Stimulated activated CD8-positive, alpha-beta memory T cell treated with anti-CD3 and anti-CD28 coated beads, Interleukin-15, amount 100 ng/mL, for 48 hours (primary cell): ENCODE results near the gene TBC1D5.
"Not testable (repeated sequence)": the region's sequence is repeated elsewhere in the genome, so short reads cannot be mapped to it uniquely, and the experiment has no call there.

ENCODE experiments used
- DNase-seq, 2 donors: peaks; one replicate each; pipeline ENCODE4 v3.0.0-alpha.2; 2020; ENCODE audit warnings: low read depth in 2 of 2

TBC1D5 gene, protein sequence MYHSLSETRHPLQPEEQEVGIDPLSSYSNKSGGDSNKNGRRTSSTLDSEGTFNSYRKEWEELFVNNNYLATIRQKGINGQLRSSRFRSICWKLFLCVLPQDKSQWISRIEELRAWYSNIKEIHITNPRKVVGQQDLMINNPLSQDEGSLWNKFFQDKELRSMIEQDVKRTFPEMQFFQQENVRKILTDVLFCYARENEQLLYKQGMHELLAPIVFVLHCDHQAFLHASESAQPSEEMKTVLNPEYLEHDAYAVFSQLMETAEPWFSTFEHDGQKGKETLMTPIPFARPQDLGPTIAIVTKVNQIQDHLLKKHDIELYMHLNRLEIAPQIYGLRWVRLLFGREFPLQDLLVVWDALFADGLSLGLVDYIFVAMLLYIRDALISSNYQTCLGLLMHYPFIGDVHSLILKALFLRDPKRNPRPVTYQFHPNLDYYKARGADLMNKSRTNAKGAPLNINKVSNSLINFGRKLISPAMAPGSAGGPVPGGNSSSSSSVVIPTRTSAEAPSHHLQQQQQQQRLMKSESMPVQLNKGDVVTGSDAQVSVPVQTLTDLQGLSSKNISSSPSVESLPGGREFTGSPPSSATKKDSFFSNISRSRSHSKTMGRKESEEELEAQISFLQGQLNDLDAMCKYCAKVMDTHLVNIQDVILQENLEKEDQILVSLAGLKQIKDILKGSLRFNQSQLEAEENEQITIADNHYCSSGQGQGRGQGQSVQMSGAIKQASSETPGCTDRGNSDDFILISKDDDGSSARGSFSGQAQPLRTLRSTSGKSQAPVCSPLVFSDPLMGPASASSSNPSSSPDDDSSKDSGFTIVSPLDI

GRCh38 chr3:17742102-17742879 lies at the start of gene TBC1D5:
TSS of gene TBC1D5 (minus strand) at chr3:17742631. CDS start at chr3:17508570, 234,061 bp downstream.
- peak; percentile 94 to 95 for DNase-seq

GRCh38 chr3:17783426-17783825 lies 41.0 kb upstream of the TBC1D5 start:
- DNase-seq: no peak

DNA sequence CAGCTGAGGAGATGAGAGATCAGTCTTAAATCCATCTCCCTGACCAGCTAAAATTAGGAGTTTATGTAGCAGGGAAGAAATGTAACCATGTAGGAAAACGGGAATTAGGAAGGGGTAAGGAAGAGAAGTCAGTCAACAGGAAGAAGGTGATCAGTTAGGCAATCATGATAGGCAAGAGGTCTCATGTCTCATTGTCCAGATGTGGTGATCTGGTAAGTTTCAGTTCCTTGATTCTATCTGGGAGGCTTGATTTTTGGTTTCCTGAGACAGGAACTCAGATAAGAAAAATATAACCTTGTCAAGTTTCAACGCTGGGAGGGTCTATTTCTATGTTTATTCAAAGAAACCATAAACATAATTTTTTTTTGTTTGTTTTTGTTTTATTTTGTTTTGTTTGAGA lies 40.3 kb upstream of the TBC1D5 start:
- DNase-seq: no peak

GRCh38 chr3:17780369-17780768 lies 37.9 kb upstream of the TBC1D5 start:
- DNase-seq: not testable (repeated sequence)

GRCh38 chr3:17779304-17780250 lies 37.1 kb upstream of the TBC1D5 start:
- DNase-seq: not testable (repeated sequence)

DNA sequence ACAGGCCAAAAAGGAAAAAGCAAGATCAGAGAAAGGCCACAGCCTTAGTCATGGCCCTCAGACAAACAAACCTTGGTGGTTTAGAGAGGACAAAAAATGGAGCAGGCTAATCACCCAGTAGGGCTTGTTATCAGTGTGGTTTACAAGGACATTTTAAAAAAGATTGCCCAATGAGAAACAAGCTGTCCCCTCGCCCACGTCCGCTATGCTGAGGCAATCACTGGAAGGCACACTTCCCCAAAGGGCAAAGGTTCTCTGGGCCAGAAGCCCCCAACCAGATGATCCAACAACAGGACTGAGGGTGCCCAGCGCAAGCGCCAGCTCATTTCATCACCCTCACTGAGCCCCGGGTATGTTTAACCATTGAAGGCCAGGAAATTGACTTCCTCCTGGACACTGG lies 34.9 kb upstream of the TBC1D5 start:
- DNase-seq: not testable (repeated sequence)

DNA sequence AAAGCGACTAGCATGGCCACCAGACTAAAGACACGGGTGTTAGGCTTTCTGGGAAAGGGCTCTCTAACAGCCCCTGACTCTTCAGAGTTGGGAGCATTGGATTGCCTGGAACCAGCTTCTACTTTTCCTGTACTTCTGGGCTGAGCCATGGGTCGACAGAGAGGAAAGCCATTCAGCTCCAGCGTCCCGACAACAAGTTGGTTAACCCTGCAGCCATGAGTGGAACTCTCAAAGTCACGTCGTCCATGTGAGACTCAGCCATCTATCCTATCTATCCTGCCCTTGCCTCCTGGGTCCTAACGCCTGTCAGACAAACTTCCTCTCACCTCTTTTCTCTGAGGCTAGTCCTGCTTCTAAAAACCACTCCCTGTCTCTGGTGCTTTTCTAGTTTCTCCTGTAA lies 32.6 kb upstream of the TBC1D5 start:
- peak; percentile 5 to 8 for DNase-seq

DNA sequence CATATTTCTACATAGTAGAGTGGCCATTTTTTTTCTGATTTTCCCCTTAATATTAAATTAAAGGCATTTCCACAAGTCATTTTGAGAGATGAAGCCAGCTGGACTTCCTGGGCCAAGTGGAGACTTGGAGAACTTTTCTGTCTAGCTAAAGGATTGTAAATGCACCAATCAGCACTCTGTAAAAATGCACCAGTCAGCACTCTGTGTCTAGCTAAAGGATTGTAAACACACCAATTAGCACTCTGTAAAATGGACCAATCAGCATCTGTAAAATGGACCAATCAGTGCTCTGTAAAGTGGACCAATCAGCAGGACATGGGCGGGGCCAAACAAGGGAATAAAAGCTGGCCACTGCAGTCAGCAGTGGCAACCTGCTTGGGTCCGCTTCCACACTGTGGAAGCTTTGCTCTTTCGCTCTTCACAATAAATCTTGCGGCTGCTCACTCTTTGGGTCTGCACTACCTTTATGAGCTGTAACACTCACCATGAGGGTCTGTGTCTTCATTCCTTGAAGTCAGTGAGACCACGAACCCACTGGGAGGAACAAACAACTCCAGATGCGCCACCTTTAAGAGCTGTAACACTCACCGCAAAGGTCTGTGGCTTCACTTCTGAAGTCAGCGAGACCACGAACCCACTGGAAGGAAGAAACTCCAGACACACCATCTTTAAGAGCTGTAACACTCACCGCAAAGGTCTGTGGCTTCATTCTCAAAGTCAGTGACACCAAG lies 31.9 kb upstream of the TBC1D5 start:
- peak; percentile 44 to 61 for DNase-seq

DNA sequence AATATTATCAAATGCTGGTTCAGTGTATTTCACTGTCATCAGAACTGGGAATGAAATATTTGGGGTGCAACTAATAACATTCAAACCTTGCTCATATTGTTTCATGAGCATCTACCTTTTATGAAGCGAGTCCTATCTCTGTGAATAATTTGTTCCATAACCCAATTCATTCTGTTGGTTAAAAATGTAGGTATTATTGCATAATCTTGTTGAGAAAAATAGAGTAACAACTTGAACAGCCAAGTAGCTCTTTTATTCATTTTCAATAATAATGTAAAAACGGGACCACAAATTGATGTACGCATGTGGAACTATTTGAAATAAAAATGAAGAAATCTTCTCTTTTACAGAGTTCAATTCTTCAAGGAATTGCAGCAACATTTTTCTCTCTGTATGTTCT lies 30.1 kb upstream of the TBC1D5 start:
- no peak for DNase-seq

DNA sequence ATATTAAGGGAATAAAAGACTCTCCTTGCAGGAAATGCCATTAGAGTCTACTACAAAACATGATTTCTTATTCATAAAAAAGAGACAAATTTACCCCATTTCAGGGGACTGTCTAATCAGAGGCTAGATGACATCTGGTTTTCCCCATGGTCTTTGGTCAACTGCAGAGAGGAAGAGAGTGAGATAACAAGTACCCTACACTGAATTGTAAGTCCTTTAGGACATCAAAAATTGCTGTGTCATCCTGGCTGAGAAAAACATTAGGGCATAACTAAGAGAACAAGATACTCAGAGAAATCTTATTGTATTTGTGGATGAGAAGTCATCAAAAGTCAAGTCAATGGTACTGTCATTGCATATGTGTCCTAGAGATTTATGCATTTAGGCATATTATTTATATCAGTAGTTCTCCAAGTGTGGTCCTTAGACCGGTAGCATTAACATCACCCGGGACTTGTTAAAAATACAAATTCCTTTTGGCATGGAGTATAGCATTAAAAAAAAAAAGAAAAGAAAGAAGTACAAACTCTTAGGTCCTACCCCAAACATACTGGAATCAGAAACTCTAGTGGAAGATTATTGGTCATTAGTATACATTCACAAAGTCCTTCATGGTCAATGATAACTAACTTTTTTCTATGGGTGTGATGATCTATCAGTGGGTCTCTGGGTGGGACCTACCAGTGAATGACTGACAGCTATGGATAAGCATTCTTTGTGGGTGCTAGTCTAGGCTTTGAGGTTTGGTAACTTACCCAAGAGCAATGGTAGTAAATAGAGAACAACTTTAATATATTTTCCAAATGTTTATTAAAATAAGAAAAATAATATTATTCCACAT lies 29.0 kb upstream of the TBC1D5 start:
- no peak for DNase-seq

DNA sequence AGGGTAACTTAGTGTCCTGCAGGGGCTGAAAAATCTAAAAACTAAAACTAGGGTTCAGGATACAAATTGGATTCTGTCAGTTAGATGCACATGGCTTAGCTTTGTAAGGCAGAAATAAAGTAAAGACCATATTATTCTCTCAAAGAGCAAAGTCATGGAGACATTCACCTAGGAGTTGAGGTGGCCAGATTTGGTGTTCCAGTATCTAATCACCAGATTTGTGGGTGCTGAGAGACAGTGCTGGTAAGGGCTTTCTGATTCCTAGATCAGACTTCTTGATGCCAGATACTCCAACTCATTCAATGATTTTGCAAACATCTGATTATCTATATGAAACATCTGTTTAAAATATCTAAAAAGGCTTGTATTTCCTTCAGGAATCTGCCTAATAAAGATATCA lies 28.3 kb upstream of the TBC1D5 start:
- no peak for DNase-seq

- DNase-seq: no peak
Measured at GRCh38 chr3:17765819-17766472, 23.5 kb upstream of the TBC1D5 start.

DNA sequence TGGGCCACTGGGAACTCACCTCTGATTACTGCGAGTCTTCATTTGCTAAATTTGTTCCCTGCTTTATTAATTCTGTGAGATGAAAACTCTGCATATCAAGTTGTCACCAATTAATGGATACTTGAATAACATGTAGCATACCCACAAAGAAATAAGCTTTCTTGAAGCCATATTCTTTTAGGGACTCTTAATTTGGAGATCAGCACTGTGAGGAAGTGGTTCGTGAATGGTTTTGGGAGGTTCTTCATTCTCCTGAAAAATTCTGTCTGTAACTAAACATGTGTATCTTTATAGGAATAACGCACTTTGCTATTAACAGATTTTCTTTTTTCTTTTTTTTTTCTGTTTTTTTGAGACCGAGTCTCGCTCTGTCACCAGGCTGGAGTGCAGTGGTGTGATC lies 19.1 kb upstream of the TBC1D5 start:
- no peak for DNase-seq

- no peak for DNase-seq
Measured at GRCh38 chr3:17759901-17760300, 17.5 kb upstream of the TBC1D5 start.

DNA sequence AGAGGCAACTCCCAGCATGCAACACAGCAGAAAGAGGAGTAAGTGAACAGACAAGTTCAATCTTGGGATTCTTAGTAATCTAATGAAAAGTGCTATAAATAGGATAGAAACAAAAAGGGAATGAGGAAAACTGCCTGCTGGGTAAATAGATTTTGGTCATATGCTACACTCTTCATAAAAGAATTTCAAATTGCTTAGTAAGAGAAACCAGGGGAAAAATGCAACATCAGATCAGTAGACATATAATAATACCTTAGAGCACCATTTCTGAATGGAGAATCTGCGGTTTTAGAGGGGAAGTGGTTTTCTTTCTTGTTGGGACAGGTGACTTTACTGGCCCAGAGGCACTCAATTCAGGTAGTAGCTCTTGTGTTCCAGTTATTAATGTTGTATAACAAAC lies 13.4 kb upstream of the TBC1D5 start:
- DNase-seq: no peak

GRCh38 chr3:17753632-17753992 lies 11.2 kb upstream of the TBC1D5 start:
- DNase-seq: no peak

- no peak for DNase-seq
Measured at GRCh38 chr3:17752876-17753631, 10.6 kb upstream of the TBC1D5 start.

GRCh38 chr3:17752436-17752835 lies 10.0 kb upstream of the TBC1D5 start:
- DNase-seq: no peak
